Fibroblast of villous mesenchyme (primary cell): ENCODE measurements around the gene RABL3. TPM values are rescaled to one million over a fixed set of nuclear protein-coding genes. Genes with fewer than 3 reads are reported as not detected.

ENCODE experiments used
- DNase-seq: peaks from one replicate; pipeline ENCODE4 v3.0.0-alpha.2; 2010; ENCODE audit warnings: low read depth
- H3K4me3 ChIP-seq: 2 replicates; pipeline ENCODE4 v1.5.1; 2011; ENCODE audit warnings: low read depth, mild to moderate bottlenecking, low read length
- CTCF ChIP-seq: IDR thresholded peaks from 2 replicates; pipeline ENCODE4 v1.5.1; 2012; ENCODE audit warnings: low read depth, mild to moderate bottlenecking, low read length; ENCODE audit not compliant: insufficient read depth
- total RNA-seq: library from RNA; depleted of rRNA; stranded (reverse); fragments of >200 nt; gene quantifications from 2 replicates; pipeline ENCODE4 v1.2.3, GENCODE V29; 2012

RABL3 gene
- total RNA-seq, 1 donor, result 18.1 TPM

- no peak overlapping the region for H3K4me3 ChIP-seq
- peak; percentile 17 for DNase-seq
- TF ChIP-seq CTCF, result no peak
Observed at GRCh38 chr3:120650311-120650710, 92.0 kb downstream of the RABL3 start.

- peak; percentile 32 for DNase-seq
- no peak overlapping the region for H3K4me3 ChIP-seq
- no peak for TF ChIP-seq CTCF
Observed at GRCh38 chr3:120649830-120650233, 92.5 kb downstream of the RABL3 start.

- DNase-seq, result no peak
- no peak overlapping the region for H3K4me3 ChIP-seq
Observed at GRCh38 chr3:120648290-120648689, 94.0 kb downstream of the RABL3 start.

GRCh38 chr3:120646771-120647432, 95.4 kb downstream of the RABL3 start:
- no peak overlapping the region for H3K4me3 ChIP-seq
- no peak for DNase-seq
- no peak for TF ChIP-seq CTCF

More at GRCh38 chr3:120648290-120648689, 94.0 kb downstream of the RABL3 start:
- no peak for TF ChIP-seq CTCF

GRCh38 chr3:120645083-120645845, 97.1 kb downstream of the RABL3 start:
- TF ChIP-seq CTCF, result no peak
- peak; percentile 21 for DNase-seq
- no peak overlapping the region for H3K4me3 ChIP-seq

GRCh38 chr3:120642368-120642948, 99.9 kb downstream of the RABL3 start:
- H3K4me3 ChIP-seq, result no peak overlapping the region
- TF ChIP-seq CTCF, result peak; percentile 11
- DNase-seq, result peak; percentile 56
